GM19438 (cell line): ENCODE results near the gene PMEPA1.

Source experiments
- ATAC-seq: cut with Tn5 transposase; IDR thresholded peaks from one replicate; pipeline ENCODE4 v1.9.1; 2021; ENCODE audit warnings: low read depth; ENCODE audit not compliant: unreplicated experiment

PMEPA1 gene

GRCh38 chr20:57616143-57616951 lies 93.5 kb downstream of the PMEPA1 start:
- ATAC-seq: no peak

GRCh38 chr20:57615445-57615811 lies 94.4 kb downstream of the PMEPA1 start:
- ATAC-seq: no peak

- no peak for ATAC-seq
These were observed 95.0 kb downstream of the PMEPA1 start for GRCh38 chr20:57614490-57615444.

- no peak for ATAC-seq
These were observed 96.3 kb downstream of the PMEPA1 start for GRCh38 chr20:57613481-57613921.

GRCh38 chr20:57612916-57613315 lies 96.9 kb downstream of the PMEPA1 start:
- no peak for ATAC-seq

- no peak for ATAC-seq
These were observed 97.4 kb downstream of the PMEPA1 start for GRCh38 chr20:57612436-57612835.

- no peak for ATAC-seq
These were observed 98.1 kb downstream of the PMEPA1 start for GRCh38 chr20:57611586-57612311.

GRCh38 chr20:57610261-57610952 lies 99.4 kb downstream of the PMEPA1 start:
- ATAC-seq: no peak

- ATAC-seq: no peak
These were observed 100.0 kb downstream of the PMEPA1 start for GRCh38 chr20:57609842-57610167.

GRCh38 chr20:57609086-57609841 lies 100.6 kb downstream of the PMEPA1 start:
- ATAC-seq: no peak

- no peak for ATAC-seq
These were observed 101.3 kb downstream of the PMEPA1 start for GRCh38 chr20:57608516-57608915.

- ATAC-seq: no peak
These were observed 103.9 kb downstream of the PMEPA1 start for GRCh38 chr20:57605878-57606277.

- ATAC-seq: no peak
These were observed 104.8 kb downstream of the PMEPA1 start for GRCh38 chr20:57605045-57605444.

GRCh38 chr20:57603120-57603519 lies 106.7 kb downstream of the PMEPA1 start:
- ATAC-seq: no peak

- ATAC-seq: no peak
These were observed 108.1 kb downstream of the PMEPA1 start for GRCh38 chr20:57601737-57602136.

GRCh38 chr20:57601211-57601570 lies 108.6 kb downstream of the PMEPA1 start:
- ATAC-seq: no peak

GRCh38 chr20:57600320-57601210 lies 109.2 kb downstream of the PMEPA1 start:
- no peak for ATAC-seq

GRCh38 chr20:57598491-57598890 lies 111.3 kb downstream of the PMEPA1 start:
- ATAC-seq: no peak
